ENCODE data around the gene PPP1R12B.

GRCh38 chr1:202632241-202632640 lies 283.7 kb downstream of the PPP1R12B start:
- TF ChIP-seq, protein P1, sequence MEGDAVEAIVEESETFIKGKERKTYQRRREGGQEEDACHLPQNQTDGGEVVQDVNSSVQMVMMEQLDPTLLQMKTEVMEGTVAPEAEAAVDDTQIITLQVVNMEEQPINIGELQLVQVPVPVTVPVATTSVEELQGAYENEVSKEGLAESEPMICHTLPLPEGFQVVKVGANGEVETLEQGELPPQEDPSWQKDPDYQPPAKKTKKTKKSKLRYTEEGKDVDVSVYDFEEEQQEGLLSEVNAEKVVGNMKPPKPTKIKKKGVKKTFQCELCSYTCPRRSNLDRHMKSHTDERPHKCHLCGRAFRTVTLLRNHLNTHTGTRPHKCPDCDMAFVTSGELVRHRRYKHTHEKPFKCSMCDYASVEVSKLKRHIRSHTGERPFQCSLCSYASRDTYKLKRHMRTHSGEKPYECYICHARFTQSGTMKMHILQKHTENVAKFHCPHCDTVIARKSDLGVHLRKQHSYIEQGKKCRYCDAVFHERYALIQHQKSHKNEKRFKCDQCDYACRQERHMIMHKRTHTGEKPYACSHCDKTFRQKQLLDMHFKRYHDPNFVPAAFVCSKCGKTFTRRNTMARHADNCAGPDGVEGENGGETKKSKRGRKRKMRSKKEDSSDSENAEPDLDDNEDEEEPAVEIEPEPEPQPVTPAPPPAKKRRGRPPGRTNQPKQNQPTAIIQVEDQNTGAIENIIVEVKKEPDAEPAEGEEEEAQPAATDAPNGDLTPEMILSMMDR (IDR thresholded peaks at IDR 0.05): no peak
- TF ChIP-seq REST (IDR thresholded peaks at IDR 0.05; ENCODE audit: insufficient read depth in 1 of 2, low read depth in 2 of 2, low read length in 1 of 2): no peak
- TF ChIP-seq TCF7L2 (IDR thresholded peaks at IDR 0.05; ENCODE audit: low read depth, low read length): no peak
- TF ChIP-seq SIN3A (IDR thresholded peaks at IDR 0.05; ENCODE audit: borderline replicate concordance, insufficient read depth, low read depth, low read length): no peak
- TF ChIP-seq POLR2AphosphoS5 (IDR thresholded peaks at IDR 0.05; ENCODE audit: low read depth, low read length): no peak

Measured in Panc1 (cell line).